Kidney epithelial cell (primary cell): ENCODE data around the gene RANGAP1. TPM values are rescaled to one million over a fixed set of nuclear protein-coding genes. Genes with fewer than 3 reads are reported as not detected.

Experiments used
- DNase-seq: peaks from one replicate; pipeline ENCODE4 v3.0.0-alpha.2; 2010; ENCODE audit warnings: low read depth
- H3K27me3 ChIP-seq: 2 replicates; pipeline ENCODE4 v1.6.0; 2011; ENCODE audit warnings: low read length; ENCODE audit not compliant: control insufficient read depth, insufficient read depth
- H3K36me3 ChIP-seq: 2 replicates; pipeline ENCODE4 v1.5.1; 2011; ENCODE audit warnings: low read length; ENCODE audit not compliant: control insufficient read depth, insufficient read depth
- H3K4me3 ChIP-seq: 2 replicates; pipeline ENCODE4 v1.5.1; 2011; ENCODE audit warnings: low read depth, mild to moderate bottlenecking, control low read depth, low read length
- CTCF ChIP-seq: IDR thresholded peaks from 2 replicates; pipeline ENCODE4 v1.5.1; 2011; ENCODE audit warnings: mild to moderate bottlenecking, moderate library complexity, low read length, control low read depth, inconsistent platforms; ENCODE audit not compliant: insufficient read depth, poor library complexity, severe bottlenecking
- total RNA-seq: library from RNA; depleted of rRNA; stranded (reverse); fragments of >200 nt; gene quantifications from 2 replicates; pipeline ENCODE4 v1.2.3, GENCODE V29; 2015

The RANGAP1 gene
- total RNA-seq, 1 donor from 2014 or later = 131 TPM

- TF ChIP-seq CTCF = no peak
- Histone ChIP-seq H3K36me3 (peaks cover 4% of the 10 kb centered on the region), H3K4me3 (no peak overlapping the region), H3K27me3 (no peaks in the 10 kb centered on the region)
- DNase-seq = no peak
These were observed 18.0 kb downstream of the RANGAP1 start for GRCh38 chr22:41267958-41268357.

GRCh38 chr22:41264408-41264941, 21.5 kb downstream of the RANGAP1 start:
- peaks cover 10% of the 10 kb centered on the region for H3K36me3 ChIP-seq
- no peaks in the 10 kb centered on the region for H3K27me3 ChIP-seq
- no peak for TF ChIP-seq CTCF
- DNase-seq = no peak
- no peak overlapping the region for H3K4me3 ChIP-seq

- no peak overlapping the region for H3K4me3 ChIP-seq
- DNase-seq = no peak
- H3K36me3 ChIP-seq = peaks cover 10% of the 10 kb centered on the region
- TF ChIP-seq CTCF = no peak
- H3K27me3 ChIP-seq = no peaks in the 10 kb centered on the region
These were observed 22.3 kb downstream of the RANGAP1 start for GRCh38 chr22:41263704-41264103.

GRCh38 chr22:41262250-41262765, 23.7 kb downstream of the RANGAP1 start:
- TF ChIP-seq CTCF = no peak
- no peak for DNase-seq
- H3K36me3 ChIP-seq = peaks cover 7% of the 10 kb centered on the region
- H3K4me3 ChIP-seq = no peak overlapping the region
- H3K27me3 ChIP-seq = no peaks in the 10 kb centered on the region

- no peak for TF ChIP-seq CTCF
- DNase-seq = no peak
- H3K4me3 ChIP-seq = no peak overlapping the region
- H3K36me3 ChIP-seq = peaks cover 8% of the 10 kb centered on the region
- no peaks in the 10 kb centered on the region for H3K27me3 ChIP-seq
These were observed 24.3 kb downstream of the RANGAP1 start for GRCh38 chr22:41261541-41262249.
